Central memory CD4-positive, alpha-beta T cell (primary cell): ENCODE results near the gene NR6A1.

Experiments
- DNase-seq: peaks from one replicate; pipeline ENCODE4 v3.0.0; 2022

The NR6A1 gene

GRCh38 chr9:124600407-124600806, 170.7 kb downstream of the NR6A1 start:
- DNase-seq: no peak

- DNase-seq: no peak
Observed at GRCh38 chr9:124599121-124599795, 171.9 kb downstream of the NR6A1 start.

- DNase-seq: no peak
Observed at GRCh38 chr9:124598048-124598447, 173.1 kb downstream of the NR6A1 start.

- no peak for DNase-seq
Observed at GRCh38 chr9:124596172-124596839, 174.8 kb downstream of the NR6A1 start.

- DNase-seq: no peak
Observed at GRCh38 chr9:124595743-124596142, 175.4 kb downstream of the NR6A1 start.

GRCh38 chr9:124594673-124595072, 176.4 kb downstream of the NR6A1 start:
- DNase-seq: no peak

- no peak for DNase-seq
Observed at GRCh38 chr9:124594225-124594624, 176.9 kb downstream of the NR6A1 start.

GRCh38 chr9:124593651-124594058, 177.5 kb downstream of the NR6A1 start:
- DNase-seq: no peak

- DNase-seq: no peak
Observed at GRCh38 chr9:124593200-124593599, 177.9 kb downstream of the NR6A1 start.

- no peak for DNase-seq
Observed at GRCh38 chr9:124590889-124591641, 180.0 kb downstream of the NR6A1 start.

GRCh38 chr9:124584631-124585030, 186.5 kb downstream of the NR6A1 start:
- DNase-seq: no peak

- no peak for DNase-seq
Observed at GRCh38 chr9:124583134-124583533, 188.0 kb downstream of the NR6A1 start.

GRCh38 chr9:124580186-124580585, 190.9 kb downstream of the NR6A1 start:
- DNase-seq: no peak

GRCh38 chr9:124576751-124577150, 194.4 kb downstream of the NR6A1 start:
- DNase-seq: no peak

GRCh38 chr9:124574534-124575375, 196.4 kb downstream of the NR6A1 start:
- DNase-seq: no peak

- DNase-seq: no peak
Observed at GRCh38 chr9:124570942-124571666, 200.0 kb downstream of the NR6A1 start.

- no peak for DNase-seq
Observed at GRCh38 chr9:124569942-124570341, 201.2 kb downstream of the NR6A1 start.

GRCh38 chr9:124567362-124567761, 203.7 kb downstream of the NR6A1 start:
- DNase-seq: no peak

GRCh38 chr9:124562328-124562727, 208.8 kb downstream of the NR6A1 start:
- DNase-seq: no peak

- DNase-seq: no peak
Observed at GRCh38 chr9:124559871-124560270, 211.2 kb downstream of the NR6A1 start.

- no peak for DNase-seq
Observed at GRCh38 chr9:124558777-124559470, 212.2 kb downstream of the NR6A1 start.

- DNase-seq: no peak
Observed at GRCh38 chr9:124557895-124558294, 213.2 kb downstream of the NR6A1 start.
